Measurements from ENCODE around the gene RGR.

The RGR gene

DNA sequence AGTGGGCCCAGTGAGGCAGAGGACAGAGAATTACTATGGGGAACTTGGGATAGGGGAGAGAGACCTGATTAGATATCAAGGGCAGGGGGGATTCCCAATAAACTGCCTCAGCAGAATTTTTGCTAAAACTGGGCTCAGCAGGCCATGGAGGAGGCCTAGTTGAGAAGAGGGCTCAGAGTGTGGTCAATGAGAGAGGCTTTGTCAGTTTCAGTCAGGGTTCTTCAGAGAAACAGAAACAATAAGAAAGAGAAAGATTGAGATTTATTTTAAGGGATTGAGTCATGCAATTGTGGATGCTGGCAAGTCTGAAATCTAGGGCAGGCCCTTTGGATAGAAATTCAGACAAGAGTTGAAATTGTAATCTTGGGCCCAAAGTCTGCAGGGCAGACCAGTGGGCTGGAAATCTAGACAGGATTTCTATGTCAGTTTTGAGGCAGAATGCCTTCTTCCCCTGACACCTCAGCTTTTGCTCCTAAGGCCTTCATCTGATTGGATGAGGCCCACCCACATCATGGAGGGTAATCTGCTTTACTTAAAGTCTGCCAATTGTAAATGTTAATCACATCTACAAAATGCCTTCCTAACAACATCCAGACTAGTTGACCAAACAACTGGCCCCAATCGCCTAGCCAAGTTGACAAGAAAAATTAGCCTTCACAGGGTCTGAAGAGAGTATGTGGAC is 50.1 kb downstream of the RGR start:
- no peak for DNase-seq (ENCODE audit: low read depth in 2 of 2)

DNA sequence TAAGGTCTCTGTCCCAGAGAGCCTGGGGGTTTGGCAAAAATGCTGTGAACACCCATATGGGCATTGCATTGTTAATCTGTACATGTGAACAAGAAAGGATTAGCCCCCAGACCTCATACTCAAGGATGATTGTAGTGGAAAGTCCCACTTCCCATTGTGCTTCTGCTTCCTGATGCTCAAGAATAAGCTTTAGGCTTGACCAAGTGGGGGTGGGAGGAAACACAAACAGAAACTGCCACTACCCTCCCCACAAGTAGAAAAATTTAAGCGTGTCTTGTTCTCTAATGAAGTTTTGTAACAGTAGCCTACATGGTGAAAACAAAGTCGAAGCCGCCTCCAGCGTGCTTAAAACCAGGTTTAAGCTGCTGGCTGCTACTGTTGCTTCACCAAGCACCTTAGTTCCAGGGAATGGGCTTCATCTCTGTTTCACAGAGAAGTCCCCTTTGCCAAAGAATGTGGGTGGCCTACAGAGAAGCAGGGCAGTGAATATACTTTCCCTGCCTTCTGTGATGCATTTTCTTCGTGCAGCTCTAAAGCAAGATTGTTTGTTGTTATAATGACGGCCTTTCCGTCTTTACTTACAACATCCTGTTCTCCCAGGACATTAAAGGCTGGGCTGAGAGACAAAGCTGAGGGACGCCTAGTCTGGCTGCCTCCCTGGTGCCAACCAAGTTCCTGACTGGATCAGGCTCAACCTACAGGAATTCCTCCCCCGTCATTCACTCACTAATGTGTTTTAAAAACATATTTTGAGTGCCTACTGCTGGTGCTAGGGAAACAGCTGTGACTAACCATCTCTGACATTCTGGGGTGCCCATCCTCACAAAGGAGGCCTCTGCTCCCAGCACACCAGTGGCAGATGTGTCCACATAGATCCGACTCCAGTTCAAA is 51.5 kb downstream of the RGR start:
- no peak for DNase-seq (ENCODE audit: low read depth in 2 of 2)

- no peak for DNase-seq (ENCODE audit: low read depth in 2 of 2)
Measured at GRCh38 chr10:84298057-84298456, 53.2 kb downstream of the RGR start.

DNA sequence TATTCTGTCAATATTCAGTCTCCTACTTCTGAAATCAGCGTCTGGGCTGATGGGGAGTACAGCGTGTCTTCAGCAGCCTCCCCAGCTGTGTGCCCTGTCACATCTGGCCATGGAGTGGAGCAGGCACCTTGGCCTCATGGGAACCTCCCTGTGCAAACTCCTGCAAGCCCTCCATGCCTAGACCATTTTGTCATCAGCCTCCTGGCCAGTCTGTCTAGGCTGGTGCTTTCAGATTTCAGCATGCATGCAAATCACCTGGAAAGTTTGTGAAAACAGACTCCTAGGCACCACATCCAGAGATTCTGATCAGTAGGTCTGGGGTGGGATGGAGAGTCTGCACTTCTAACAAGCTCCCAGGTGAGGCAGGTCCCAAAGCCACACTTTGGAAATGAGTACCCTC is 57.4 kb downstream of the RGR start:
- no peak for DNase-seq (ENCODE audit: low read depth in 2 of 2)

DNA sequence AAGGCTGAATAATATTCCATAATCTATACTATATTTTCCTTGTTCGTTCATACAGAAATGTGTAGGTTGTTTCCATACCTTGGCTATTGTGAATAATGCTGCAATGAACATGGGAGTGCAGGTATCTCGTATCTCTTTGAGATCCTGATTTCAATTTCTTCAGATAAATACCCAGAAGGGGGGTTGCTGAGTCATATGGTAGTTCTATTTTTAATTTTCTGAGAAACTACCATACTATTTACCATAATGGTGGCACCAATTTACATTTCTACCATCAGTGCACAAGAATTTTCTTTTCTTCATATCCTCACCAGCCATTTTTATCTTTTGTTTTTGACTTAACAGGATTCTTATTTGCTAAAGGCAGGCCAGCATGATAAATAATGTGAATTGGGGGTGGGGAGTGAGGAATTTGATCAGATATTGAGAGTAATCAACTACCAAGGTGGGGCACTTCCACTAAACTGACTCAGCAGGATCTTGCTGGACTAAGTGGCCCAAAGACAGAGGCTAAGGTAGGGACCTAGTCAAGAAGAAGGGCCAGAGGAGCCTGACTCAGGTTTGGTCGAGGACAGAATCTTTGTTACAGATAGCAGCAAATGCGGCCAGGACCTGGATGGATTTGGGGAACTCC is 62.0 kb downstream of the RGR start:
- DNase-seq (ENCODE audit: low read depth in 2 of 2) = no peak

GRCh38 chr10:84308021-84308420 is 63.2 kb downstream of the RGR start:
- DNase-seq (ENCODE audit: low read depth in 2 of 2) = no peak

GRCh38 chr10:84308481-84309304 is 63.8 kb downstream of the RGR start:
- DNase-seq (ENCODE audit: low read depth in 2 of 2) = peak in 1 of 2 donors; percentile 35

Data from stimulated activated CD8-positive, alpha-beta memory T cell treated with anti-CD3 and anti-CD28 coated beads, Interleukin-2, amount 100 ng/mL, for 48 hours (primary cell).